Measurements from ENCODE around the gene NOTCH1.
"Not testable (repeated sequence)": the region's sequence is repeated elsewhere in the genome, so short reads cannot be mapped to it uniquely, and the experiment has no call there.

Gene NOTCH1

DNA sequence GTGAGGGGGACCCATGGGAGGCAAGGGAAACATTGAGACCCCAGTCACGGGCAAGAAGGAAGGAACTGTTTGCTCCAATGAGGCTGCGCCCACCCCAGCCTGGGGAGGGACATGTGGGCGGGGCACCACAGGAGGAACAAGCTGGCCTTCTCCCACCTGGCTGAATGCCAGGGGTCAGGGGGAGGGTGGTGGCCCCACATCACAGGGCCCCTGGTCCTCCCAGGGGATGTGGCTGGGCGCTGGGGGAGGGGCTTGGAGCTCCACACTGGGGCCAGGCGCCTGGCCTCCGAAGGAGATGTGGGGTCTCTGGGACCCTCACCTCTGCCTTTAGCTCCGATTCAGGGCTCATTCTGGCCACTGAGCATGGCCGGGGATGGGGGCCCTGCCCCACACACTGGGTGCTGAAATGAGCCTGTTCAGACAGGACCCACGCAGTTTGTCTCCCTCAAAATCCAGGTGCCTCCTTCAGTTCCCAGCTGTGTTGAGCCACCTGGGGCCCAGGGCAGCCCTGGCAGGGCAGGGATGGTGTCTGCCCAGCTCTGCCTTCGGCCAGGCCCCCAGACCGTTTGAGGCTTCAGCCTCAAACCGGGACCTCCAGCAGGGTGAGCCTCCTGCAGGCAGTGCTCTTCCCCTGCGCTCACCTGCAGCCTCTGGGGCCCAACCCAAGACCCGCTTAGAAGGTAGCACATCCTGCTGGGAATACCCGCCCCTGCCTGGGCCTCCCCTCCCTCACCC is 33.2 kb upstream of the NOTCH1 start:
- TF ChIP-seq, protein P1, sequence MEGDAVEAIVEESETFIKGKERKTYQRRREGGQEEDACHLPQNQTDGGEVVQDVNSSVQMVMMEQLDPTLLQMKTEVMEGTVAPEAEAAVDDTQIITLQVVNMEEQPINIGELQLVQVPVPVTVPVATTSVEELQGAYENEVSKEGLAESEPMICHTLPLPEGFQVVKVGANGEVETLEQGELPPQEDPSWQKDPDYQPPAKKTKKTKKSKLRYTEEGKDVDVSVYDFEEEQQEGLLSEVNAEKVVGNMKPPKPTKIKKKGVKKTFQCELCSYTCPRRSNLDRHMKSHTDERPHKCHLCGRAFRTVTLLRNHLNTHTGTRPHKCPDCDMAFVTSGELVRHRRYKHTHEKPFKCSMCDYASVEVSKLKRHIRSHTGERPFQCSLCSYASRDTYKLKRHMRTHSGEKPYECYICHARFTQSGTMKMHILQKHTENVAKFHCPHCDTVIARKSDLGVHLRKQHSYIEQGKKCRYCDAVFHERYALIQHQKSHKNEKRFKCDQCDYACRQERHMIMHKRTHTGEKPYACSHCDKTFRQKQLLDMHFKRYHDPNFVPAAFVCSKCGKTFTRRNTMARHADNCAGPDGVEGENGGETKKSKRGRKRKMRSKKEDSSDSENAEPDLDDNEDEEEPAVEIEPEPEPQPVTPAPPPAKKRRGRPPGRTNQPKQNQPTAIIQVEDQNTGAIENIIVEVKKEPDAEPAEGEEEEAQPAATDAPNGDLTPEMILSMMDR (IDR thresholded peaks at IDR 0.05; ENCODE audit: low read depth, low read length, missing control alignments): no peak
- no peak for DNase-seq (ENCODE audit: extremely low read depth, low read depth)
- H3K4me3 ChIP-seq (replicated peaks; ENCODE audit: low read depth, low read length): no peak overlapping the region

DNA sequence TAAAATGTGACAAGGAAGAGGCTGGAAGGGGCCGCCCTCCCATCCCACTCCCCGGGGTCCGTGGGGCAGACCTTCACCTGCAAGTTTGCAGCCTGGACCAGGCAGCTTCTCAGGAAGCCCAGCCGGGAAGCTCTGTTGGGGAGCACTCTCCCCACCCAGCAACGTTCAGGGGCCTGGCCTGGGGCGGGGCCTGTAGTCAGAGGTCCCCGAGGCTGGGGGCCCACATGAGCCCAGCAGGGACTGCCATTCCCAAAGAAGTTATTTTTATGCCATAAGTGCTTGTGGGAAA is 32.7 kb upstream of the NOTCH1 start:
- no peak overlapping the region for H3K4me3 ChIP-seq (replicated peaks; ENCODE audit: low read depth, low read length)
- DNase-seq (ENCODE audit: extremely low read depth, low read depth): no peak
- TF ChIP-seq, protein P1 (IDR thresholded peaks at IDR 0.05; ENCODE audit: low read depth, low read length, missing control alignments): no peak

DNA sequence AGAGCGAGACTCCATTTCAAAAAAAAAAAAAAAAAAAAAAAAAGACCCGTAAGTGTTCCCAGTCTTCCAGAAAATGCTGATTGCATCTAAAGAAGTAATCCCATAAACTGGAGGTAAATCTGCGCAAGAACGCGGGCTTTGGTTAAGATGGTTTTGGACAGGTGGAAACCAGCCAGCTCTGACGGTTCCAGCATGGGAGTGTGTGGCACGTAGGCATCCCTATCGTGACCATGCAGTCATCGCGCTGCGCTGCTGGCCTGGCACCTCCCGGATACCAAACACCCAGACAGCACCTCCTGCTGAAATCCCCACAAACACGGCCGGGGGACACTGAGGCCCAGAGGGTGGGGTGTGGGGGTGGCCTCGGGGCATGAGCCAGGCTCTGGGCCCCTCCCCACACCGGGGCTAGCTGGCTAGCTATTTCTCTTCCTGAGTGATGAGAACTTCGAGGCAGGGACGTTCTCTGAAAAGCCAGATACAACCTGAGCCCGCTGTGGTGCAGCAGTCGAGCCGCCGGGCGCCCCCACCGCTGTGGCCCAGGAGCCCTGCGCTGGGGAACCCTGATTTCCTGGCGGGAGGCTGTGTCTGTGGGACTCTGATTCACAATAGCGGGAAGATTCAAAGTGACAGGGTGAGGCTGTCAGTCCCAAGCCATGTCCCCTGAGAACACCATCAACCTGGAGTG is 32.2 kb upstream of the NOTCH1 start:
- TF ChIP-seq, protein P1 (IDR thresholded peaks at IDR 0.05; ENCODE audit: low read depth, low read length, missing control alignments): no peak
- DNase-seq (ENCODE audit: extremely low read depth, low read depth): no peak
- H3K4me3 ChIP-seq (replicated peaks; ENCODE audit: low read depth, low read length): no peak overlapping the region

DNA sequence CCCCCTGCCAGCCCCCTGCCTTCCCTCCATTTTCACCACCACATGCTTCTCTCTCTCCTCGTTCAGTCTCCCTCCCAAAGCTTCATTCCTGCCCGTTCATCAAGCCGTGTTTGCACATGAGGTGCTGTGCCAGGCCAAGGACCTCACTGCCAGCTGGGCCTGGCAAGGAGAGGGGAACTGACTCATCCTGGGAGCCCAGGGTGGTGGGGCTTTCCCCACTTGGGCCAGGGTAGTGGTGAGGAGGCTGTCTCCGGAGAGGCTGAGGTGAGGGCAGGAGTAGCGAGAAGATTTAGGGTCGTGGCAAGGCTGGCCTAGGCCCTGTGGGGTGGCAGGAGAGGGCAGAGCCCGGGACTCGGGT is 30.4 kb upstream of the NOTCH1 start:
- no peak for DNase-seq (ENCODE audit: extremely low read depth, low read depth)
- TF ChIP-seq, protein P1 (IDR thresholded peaks at IDR 0.05; ENCODE audit: low read depth, low read length, missing control alignments): no peak

DNA sequence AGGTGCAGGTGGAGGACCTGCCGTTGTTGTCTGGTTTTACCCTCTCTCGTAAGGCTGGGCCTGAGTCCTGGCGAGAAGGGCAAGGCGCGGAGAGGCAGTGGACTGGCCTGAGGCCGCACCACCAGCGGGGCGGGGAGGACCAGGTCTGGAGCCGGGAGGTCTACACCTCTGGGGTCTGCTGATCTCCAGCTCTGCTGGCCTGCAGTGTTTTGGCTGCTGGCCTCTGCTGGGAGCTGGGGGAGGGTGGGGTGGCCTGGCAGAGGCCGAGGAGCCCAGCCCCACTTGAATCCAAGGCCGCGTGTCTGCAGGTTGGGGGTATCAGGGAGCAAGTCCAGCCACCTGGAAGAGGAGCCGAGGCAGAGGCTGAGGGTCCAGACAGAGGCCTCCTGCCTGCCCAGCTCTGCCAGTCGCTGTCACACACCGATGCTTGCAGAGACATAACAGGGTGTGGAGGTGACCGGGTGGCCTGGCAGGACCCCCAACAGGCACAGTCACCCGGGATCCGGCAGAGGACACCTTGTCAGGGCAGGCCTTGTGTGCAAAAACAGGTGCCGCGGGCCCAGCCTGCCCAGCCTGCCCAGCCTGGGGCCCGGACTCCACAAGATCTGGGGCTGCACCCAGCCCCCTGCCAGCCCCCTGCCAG is 29.9 kb upstream of the NOTCH1 start:
- no peak for DNase-seq (ENCODE audit: extremely low read depth, low read depth)
- H3K4me3 ChIP-seq (replicated peaks; ENCODE audit: low read depth, low read length): no peak overlapping the region
- TF ChIP-seq, protein P1 (IDR thresholded peaks at IDR 0.05; ENCODE audit: low read depth, low read length, missing control alignments): no peak

More for the DNA sequence above, 30.4 kb upstream of the NOTCH1 start:
- no peak overlapping the region for H3K4me3 ChIP-seq (replicated peaks; ENCODE audit: low read depth, low read length)

DNA sequence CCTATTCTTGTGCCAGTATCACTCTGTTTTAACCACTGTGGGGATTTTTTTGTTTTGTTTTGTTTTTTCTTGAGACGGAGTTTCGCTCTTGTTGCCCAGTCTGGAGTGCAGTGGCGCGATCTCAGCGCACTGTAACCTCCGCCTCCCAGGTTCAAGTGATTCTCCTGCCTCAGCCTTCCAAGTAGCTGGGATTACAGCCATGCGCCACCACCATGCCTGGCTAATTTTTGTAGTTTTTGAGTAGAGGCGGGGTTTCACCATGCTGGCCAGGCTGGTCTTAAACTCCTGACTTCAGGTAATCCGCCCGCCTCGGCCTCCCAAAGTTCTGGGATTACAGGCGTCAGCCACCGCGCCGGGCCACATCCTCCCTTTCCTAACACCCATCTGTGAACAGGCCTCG is 28.8 kb upstream of the NOTCH1 start:
- H3K4me3 ChIP-seq (replicated peaks; ENCODE audit: low read depth, low read length); DNase-seq (ENCODE audit: extremely low read depth, low read depth): not testable (repeated sequence)

DNA sequence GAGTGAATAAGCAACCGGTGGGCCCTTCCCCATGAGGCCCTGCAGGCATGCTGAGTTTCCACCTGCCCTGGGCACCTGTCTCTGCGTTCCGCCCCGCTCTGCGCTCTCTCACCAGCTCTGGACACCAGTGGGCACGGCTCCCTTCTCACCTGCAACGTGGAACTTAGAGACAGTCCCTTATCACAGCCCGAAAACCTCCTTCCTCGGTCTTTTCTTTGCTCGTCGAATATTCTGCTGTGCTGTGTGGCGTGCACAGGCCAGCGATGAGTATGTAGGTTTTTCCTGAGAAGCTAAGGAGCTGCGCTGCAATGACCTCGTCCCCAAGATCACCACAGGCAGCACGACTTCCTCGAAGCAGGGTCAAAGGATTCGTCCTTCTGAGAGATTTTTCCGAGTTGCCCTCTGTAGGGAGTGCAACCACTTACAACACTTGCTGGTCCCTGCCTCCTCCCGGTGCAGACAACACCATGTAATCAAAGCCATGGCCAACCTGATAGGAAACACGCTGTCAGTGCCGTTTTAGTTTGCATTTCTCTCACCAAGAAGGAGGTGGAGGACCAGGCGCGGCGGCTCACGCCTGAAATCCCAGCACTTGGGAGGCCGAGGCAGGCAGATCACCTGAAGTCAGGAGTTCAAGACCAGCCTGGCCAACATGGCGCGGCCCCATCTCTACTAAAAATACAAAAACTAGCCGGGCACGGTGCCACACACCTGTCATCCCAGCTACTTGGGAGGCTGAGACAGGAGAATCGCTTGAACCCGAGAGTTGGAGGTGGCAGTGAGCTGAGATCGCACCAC is 27.2 kb upstream of the NOTCH1 start:
- DNase-seq (ENCODE audit: extremely low read depth, low read depth): no peak
- TF ChIP-seq, protein P1 (IDR thresholded peaks at IDR 0.05; ENCODE audit: low read depth, low read length, missing control alignments): no peak
- no peak overlapping the region for H3K4me3 ChIP-seq (replicated peaks; ENCODE audit: low read depth, low read length)

All from HFF-Myc (cell line).